GM12878 (cell line): ENCODE results near the gene OVOL1.

ENCODE experiments used
- CEBPB ChIP-seq, 2 experiments: fragments of 150-350 bp in 1 of 2; IDR thresholded peaks; 2 replicates each; pipeline ENCODE4 v1.6.1; 2012 to 2014; ENCODE audit warnings: low read depth in 2 of 2, low read length in 2 of 2, borderline replicate concordance in 1 of 2, inconsistent platforms in 1 of 2
- POLR2AphosphoS5 ChIP-seq: IDR thresholded peaks from 2 replicates; pipeline ENCODE4 v1.6.1; 2011; ENCODE audit warnings: mild to moderate bottlenecking, low read length, inconsistent platforms
- SMC3 ChIP-seq: IDR thresholded peaks from 2 replicates; pipeline ENCODE4 v1.6.1; 2011; ENCODE audit warnings: low read length, improper control_type of control experiment, borderline replicate concordance
- TAF1 ChIP-seq: IDR thresholded peaks from 2 replicates; pipeline ENCODE4 v1.6.1; 2011; ENCODE audit warnings: mild to moderate bottlenecking, low read depth, low read length, borderline replicate concordance
- ZBED1 ChIP-seq: IDR thresholded peaks from 2 replicates; pipeline ENCODE4 v1.6.1; 2016; ENCODE audit warnings: borderline replicate concordance
- TF ChIP-seq, protein P1 (sequence below), 3 experiments: IDR thresholded peaks in 2 of 3; conservative IDR thresholded peaks in 1 of 3; 2 replicates each; pipeline ENCODE4 v1.5.1; 2011; ENCODE audit warnings: low read depth in 3 of 3, low read length in 3 of 3, mild to moderate bottlenecking in 3 of 3, control low read depth in 2 of 3, moderate library complexity in 2 of 3, inconsistent platforms in 1 of 3, mixed read lengths in 1 of 3; ENCODE audit not compliant: control insufficient read depth in 2 of 3, insufficient read depth in 1 of 3; ENCODE audit errors: extremely low read depth in 1 of 3
- TF ChIP-seq, protein P2 (sequence below): IDR thresholded peaks from 2 replicates; pipeline ENCODE4 v1.6.1; 2011; ENCODE audit warnings: borderline replicate concordance, low read depth, mild to moderate bottlenecking, moderate library complexity, mixed read lengths, low read length; ENCODE audit not compliant: insufficient read depth; ENCODE audit errors: extremely low read length

DNA sequence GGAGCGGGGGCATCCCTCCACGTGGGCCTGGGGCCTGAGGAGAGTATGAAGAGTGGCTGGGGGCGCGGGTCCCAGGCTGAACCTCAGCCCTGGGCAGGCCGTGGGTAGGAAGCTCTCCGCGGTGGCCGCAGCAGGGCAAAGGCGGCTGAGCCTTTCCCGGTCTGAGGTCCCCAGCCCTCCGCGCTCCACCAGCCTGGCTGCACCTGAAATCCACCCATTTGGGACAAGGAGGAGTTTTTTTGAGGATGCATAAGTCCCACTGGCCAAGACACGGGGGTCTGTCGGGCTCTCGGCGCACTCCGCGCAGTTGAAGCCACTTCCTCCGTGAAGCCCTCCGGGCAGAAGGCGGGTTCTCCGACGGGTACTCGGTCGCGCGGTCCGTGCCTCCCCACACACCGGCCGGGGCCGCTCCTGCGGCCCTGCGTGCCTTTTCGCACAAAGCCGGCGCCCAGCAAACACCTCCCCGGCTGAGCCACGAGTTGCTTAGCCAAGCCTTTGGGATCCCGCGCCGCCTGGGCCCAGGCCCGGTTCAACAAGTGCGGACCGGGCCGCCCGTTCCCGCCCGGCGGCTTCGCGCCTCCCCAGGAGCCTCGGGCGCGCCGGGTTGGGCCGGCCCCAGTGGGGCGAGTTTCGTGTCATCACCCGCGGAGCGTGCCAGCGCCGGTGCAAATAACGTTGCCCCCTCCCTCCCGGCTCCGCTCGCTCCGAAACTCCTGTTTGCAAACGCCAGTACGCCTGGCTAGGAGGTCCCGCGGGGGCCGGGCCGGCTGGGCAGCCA is 666 bp upstream of the OVOL1 start:
- TF ChIP-seq CEBPB (IDR thresholded peaks at IDR 0.05; ENCODE audit: borderline replicate concordance in 1 of 2, low read depth in 2 of 2, low read length in 2 of 2) (no peak), SMC3 (no peak), ZBED1 (no peak), POLR2AphosphoS5 (no peak), TAF1 (no peak)
- TF ChIP-seq, protein P1, sequence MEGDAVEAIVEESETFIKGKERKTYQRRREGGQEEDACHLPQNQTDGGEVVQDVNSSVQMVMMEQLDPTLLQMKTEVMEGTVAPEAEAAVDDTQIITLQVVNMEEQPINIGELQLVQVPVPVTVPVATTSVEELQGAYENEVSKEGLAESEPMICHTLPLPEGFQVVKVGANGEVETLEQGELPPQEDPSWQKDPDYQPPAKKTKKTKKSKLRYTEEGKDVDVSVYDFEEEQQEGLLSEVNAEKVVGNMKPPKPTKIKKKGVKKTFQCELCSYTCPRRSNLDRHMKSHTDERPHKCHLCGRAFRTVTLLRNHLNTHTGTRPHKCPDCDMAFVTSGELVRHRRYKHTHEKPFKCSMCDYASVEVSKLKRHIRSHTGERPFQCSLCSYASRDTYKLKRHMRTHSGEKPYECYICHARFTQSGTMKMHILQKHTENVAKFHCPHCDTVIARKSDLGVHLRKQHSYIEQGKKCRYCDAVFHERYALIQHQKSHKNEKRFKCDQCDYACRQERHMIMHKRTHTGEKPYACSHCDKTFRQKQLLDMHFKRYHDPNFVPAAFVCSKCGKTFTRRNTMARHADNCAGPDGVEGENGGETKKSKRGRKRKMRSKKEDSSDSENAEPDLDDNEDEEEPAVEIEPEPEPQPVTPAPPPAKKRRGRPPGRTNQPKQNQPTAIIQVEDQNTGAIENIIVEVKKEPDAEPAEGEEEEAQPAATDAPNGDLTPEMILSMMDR (IDR thresholded peaks at IDR 0.05 in 2 of 3, conservative IDR thresholded peaks at IDR 0.05 in 1 of 3; ENCODE audit: control insufficient read depth in 2 of 3, extremely low read depth in 1 of 3, insufficient read depth in 1 of 3, low read depth in 3 of 3, low read length in 3 of 3), result no peak
- TF ChIP-seq, protein P2, sequence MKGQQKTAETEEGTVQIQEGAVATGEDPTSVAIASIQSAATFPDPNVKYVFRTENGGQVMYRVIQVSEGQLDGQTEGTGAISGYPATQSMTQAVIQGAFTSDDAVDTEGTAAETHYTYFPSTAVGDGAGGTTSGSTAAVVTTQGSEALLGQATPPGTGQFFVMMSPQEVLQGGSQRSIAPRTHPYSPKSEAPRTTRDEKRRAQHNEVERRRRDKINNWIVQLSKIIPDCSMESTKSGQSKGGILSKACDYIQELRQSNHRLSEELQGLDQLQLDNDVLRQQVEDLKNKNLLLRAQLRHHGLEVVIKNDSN, result no peak
